OCI-M2 (cell line): ENCODE measurements around the gene WNT1.

Experiments used
- DNase-seq: peaks from one replicate; lab custom pipeline; 2025; ENCODE audit not compliant: unreplicated experiment; lab: John Stamatoyannopoulos, UW

Gene WNT1

GRCh38 chr12:48999371-49000131, 21.4 kb downstream of the WNT1 start, which contains the start of gene DDN:
DDN (minus strand) TSS chr12:48999375; CDS start chr12:48999287, 88 bp downstream.
- DNase-seq = no peak

GRCh38 chr12:49000346-49000745, 22.2 kb downstream of the WNT1 start:
- DNase-seq = no peak

GRCh38 chr12:49008943-49009342, 30.8 kb downstream of the WNT1 start:
- no peak for DNase-seq

- DNase-seq = no peak
Observed at GRCh38 chr12:49010092-49010668, 32.1 kb downstream of the WNT1 start.

- no peak for DNase-seq
Observed at GRCh38 chr12:49012739-49013138, 34.6 kb downstream of the WNT1 start.

GRCh38 chr12:49013428-49013827, 35.3 kb downstream of the WNT1 start:
- no peak for DNase-seq

- DNase-seq = no peak
Observed at GRCh38 chr12:49014547-49014946, 36.4 kb downstream of the WNT1 start.

- DNase-seq = no peak
Observed at GRCh38 chr12:49015196-49015595, 37.1 kb downstream of the WNT1 start.

GRCh38 chr12:49017891-49018260, 39.8 kb downstream of the WNT1 start:
- peak; percentile 47 for DNase-seq

GRCh38 chr12:49018261-49019119, 40.4 kb downstream of the WNT1 start, which contains the start of gene PRKAG1:
PRKAG1 (minus strand) TSS chr12:49018776; CDS start chr12:49018740, 36 bp downstream.
- DNase-seq = peak; percentile 39

- no peak for DNase-seq
Observed at GRCh38 chr12:49019120-49019430, 41.0 kb downstream of the WNT1 start.

GRCh38 chr12:49019443-49020324, 41.6 kb downstream of the WNT1 start:
- peak; percentile 62 for DNase-seq

GRCh38 chr12:49020441-49020840, 42.3 kb downstream of the WNT1 start:
- no peak for DNase-seq

GRCh38 chr12:49021292-49021915, 43.3 kb downstream of the WNT1 start:
- no peak for DNase-seq

GRCh38 chr12:49022558-49023178, 44.5 kb downstream of the WNT1 start:
- DNase-seq = no peak

GRCh38 chr12:49023812-49024211, 45.7 kb downstream of the WNT1 start:
- DNase-seq = no peak

- no peak for DNase-seq
Observed at GRCh38 chr12:49024543-49024942, 46.4 kb downstream of the WNT1 start.

- no peak for DNase-seq
Observed at GRCh38 chr12:49025463-49025862, 47.3 kb downstream of the WNT1 start.

GRCh38 chr12:49026101-49026500, 48.0 kb downstream of the WNT1 start:
- DNase-seq = no peak
